ENCODE measurements around the gene GPBAR1.

The GPBAR1 gene

DNA sequence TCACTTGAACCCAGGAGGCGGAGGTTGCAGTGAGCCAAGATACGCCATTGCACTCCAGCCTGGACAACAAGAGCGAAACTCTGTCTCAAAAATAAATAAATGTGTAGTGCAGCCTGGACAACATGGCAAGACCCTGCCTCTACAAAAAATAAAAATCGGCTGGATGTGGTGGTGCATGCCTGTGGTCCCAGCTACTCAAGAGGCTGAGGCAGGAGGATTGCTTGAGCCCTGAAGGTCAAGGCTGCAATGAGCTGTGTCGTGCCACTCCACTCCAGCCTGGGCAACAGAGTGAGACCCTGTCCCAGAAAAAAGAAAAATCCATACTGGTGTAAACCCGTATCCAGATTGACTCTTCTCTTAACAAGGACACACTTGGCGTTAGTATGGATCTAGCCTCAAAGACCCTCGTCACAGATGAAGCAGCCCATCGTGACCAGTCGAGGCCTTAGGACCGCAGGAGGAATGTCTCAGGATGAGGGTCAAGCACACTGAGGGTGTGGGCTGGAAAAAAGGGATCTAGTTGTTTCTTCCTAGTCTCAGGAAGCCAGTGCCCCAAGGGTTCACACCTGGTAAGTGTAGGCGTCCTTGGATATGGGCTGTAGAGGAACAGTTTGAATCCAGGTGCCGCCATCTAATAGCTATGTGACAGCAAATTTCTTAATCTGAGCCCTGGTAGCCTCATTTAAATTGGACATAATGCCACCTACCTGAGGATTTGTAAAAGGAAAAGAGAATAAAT is 4.0 kb upstream of the GPBAR1 start:
- peaks cover 25% of the 10 kb centered on the region for H3K4me1 Mint-ChIP-seq
- H3K27ac Mint-ChIP-seq: peak overlapping the region; percentile 88
- DNase-seq (ENCODE audit: low spot score in 2 of 2) (no peak), ATAC-seq (ENCODE audit: low read depth) (no peak)
- no peak overlapping the region for H3K4me3 Mint-ChIP-seq
- H3K9me3 Mint-ChIP-seq: no peaks in the 10 kb centered on the region
- H3K27me3 Mint-ChIP-seq: no peaks in the 10 kb centered on the region
- H3K36me3 Mint-ChIP-seq: peaks cover 15% of the 10 kb centered on the region

DNA sequence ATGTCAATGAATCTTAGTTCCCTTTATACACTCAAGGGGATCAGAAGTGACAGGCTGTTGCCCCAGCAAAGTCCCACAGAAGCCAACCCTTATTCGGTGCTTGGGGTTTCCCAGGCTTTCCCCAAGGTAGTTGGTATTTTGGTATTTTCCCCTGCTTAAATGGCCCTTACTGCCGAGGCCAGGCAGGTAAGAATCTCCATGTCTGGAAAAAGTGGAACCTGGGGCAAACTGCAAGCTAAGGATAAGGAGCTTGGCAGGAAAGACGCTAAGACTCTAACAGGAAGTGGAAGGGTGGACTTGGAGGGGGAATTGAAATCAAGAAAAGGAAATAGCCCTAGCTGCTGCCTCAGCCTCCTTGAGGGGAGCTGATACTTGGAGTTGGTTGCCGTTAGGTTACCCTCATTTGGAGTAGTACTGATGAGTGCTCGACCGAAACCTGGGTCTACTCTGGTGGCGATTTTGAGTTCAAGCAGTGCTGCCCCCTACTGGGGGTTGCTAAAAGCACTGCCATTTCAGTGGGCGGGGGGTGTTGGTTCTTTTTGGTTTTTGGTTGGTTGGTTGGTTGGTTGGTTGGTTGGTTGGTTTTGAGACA is 3.3 kb upstream of the GPBAR1 start:
- H3K27me3 Mint-ChIP-seq: no peaks in the 10 kb centered on the region
- H3K36me3 Mint-ChIP-seq: peaks cover 12% of the 10 kb centered on the region
- DNase-seq (ENCODE audit: low spot score in 2 of 2) (peak; percentile 75 to 85), ATAC-seq (ENCODE audit: low read depth) (peak; percentile 90)
- H3K4me1 Mint-ChIP-seq: peaks cover 27% of the 10 kb centered on the region
- H3K27ac Mint-ChIP-seq: peak overlapping the region; percentile 88
- H3K9me3 Mint-ChIP-seq: no peaks in the 10 kb centered on the region
- H3K4me3 Mint-ChIP-seq: peak overlapping the region; percentile 47

DNA sequence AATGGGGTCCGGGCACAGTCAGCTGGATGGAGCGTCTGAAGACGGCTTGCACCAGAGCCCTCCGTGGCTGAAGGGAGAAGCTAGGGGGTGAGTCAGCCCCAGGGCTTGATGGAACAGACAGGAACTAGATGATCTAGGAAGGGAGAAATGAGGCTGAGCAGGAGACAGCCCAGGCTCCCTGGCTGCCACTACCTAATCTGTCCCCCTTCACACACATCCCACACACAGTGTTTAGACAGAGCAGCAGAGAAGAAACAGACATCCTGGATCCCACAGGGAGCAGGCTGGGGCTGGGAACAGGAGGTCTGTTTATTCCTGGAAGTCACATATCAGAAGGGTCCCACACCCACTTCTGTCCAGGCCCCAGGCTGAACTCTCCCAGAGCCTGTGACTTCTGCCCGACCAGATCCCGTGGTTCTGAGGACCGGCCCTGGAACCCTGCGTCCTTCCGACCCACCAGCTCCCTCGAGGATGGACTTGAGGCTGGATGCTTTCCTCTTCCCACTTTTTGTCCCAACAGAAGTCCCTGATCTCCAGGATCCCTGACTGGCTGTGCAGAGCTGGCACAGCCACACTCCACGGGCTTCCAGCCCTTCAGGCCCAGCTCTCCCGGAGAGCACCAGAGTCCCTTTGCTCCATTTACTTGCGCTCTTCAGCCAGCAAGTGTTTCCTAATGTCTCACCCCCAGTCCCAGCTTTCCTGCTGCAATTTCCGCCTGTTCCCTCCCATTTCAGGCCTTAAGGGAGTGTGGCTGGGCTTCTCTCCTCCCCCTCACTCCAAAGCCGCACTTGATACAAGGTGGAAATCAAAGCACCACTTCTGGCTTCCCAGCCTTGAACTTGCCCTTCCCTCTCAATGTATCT is 1.5 kb upstream of the GPBAR1 start:
- DNase-seq (ENCODE audit: low spot score in 2 of 2): no peak
- H3K4me3 Mint-ChIP-seq: peak overlapping the region; percentile 34
- H3K27ac Mint-ChIP-seq: peak overlapping the region; percentile 76

DNA sequence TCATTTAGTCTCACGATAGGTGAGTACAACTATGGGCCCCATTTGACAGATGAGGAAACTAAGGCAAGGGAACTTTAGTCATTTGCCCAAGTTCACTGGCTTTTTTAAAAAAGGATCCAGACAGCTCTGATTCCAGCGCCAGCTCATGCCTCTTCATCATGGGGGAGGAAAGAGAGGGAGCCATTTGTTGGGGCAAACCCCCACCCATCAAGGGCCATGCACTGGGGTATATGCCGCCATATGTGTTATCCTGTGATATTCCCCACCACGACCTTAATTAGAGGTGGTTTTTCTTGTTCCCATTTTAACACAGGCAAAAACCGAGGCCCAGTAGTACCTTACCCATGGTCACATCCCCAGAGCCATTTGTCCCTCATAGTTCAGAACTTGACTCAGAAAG is 649 bp upstream of the GPBAR1 start:
- Mint-ChIP-seq H3K4me3 (no peak overlapping the region), H3K27ac (no peak overlapping the region), H3K27me3 (no peaks in the 10 kb centered on the region), H3K36me3 (peaks cover 5% of the 10 kb centered on the region), H3K4me1 (peaks cover 32% of the 10 kb centered on the region), H3K9me3 (no peaks in the 10 kb centered on the region)
- DNase-seq (ENCODE audit: low spot score in 2 of 2): no peak
- no peak for ATAC-seq (ENCODE audit: low read depth)

More for the DNA sequence above, 1.5 kb upstream of the GPBAR1 start:
- Mint-ChIP-seq H3K4me1 (peaks cover 32% of the 10 kb centered on the region), H3K36me3 (peaks cover 9% of the 10 kb centered on the region), H3K27me3 (no peaks in the 10 kb centered on the region), H3K9me3 (no peaks in the 10 kb centered on the region)
- ATAC-seq (ENCODE audit: low read depth): no peak

DNA sequence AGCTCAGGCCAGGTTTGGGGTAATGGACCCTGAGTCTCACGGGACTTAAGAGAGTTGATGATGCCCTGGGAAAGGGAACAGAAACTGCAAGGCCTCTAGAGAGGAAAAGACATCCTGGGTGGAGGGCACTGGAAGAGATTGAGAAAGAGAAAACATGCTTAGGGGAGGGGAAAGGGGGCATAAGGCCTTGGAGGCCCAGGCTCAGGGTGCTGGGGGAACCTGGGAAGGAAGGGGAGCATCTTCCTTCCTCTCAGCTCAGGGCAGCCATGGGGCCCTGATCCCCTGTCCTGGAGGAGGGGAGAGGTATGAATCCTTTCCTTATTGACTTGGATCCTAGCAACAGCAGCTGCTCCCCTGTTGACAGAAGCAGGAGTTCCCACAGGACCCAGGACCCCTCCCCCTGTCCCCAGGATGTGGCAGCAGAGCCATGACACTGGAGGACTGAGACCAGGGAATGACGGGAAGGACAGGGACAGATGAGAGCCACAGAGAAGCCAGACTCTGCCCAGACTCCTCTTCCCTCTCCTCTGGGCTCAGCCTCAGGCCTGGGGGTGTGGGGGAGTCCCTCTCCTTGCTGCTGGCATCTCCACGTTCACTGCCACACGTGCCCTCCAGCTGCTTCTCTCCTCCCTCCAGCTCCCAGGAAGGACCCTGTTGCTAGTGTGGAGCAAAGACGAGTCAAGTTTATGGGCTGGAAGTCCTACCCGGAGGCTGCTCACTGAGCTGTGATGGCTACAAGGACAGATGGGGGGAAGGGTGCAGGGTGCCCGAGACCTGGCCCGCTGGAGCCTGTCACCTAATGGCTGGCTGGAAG is 815 bp downstream of the GPBAR1 start:
- no peak for ATAC-seq (ENCODE audit: low read depth)
- peaks cover 35% of the 10 kb centered on the region for H3K4me1 Mint-ChIP-seq

DNA sequence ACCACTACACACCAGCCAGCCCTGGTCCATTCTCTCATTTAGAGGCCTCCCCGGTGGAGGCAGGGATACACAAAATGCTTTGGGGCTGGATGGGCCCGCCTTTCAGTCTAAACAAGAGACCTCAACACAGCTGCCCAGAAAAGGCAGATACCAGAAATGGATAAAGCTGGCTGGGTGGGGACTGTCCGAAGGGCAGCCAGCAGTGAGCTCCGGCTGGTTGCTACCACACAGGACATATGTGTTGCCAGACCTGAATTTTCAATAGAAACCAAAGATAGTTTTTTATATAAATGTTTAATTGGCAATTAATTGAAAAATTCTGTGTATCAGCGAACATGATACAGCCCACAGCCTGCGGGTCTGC is 1.4 kb downstream of the GPBAR1 start:
- Mint-ChIP-seq H3K4me1 (peaks cover 37% of the 10 kb centered on the region), H3K9me3 (no peaks in the 10 kb centered on the region), H3K27me3 (no peaks in the 10 kb centered on the region), H3K36me3 (peaks cover 13% of the 10 kb centered on the region), H3K4me3 (no peak overlapping the region), H3K27ac (peak overlapping the region; percentile 71)
- DNase-seq (ENCODE audit: low spot score in 2 of 2) (no peak), ATAC-seq (ENCODE audit: low read depth) (no peak)

More for the DNA sequence above, 815 bp downstream of the GPBAR1 start:
- H3K9me3 Mint-ChIP-seq: no peaks in the 10 kb centered on the region
- H3K36me3 Mint-ChIP-seq: peaks cover 10% of the 10 kb centered on the region
- no peaks in the 10 kb centered on the region for H3K27me3 Mint-ChIP-seq
- H3K27ac Mint-ChIP-seq: peak overlapping the region; percentile 71
- DNase-seq (ENCODE audit: low spot score in 2 of 2): no peak
- peak overlapping the region; percentile 57 for H3K4me3 Mint-ChIP-seq

DNA sequence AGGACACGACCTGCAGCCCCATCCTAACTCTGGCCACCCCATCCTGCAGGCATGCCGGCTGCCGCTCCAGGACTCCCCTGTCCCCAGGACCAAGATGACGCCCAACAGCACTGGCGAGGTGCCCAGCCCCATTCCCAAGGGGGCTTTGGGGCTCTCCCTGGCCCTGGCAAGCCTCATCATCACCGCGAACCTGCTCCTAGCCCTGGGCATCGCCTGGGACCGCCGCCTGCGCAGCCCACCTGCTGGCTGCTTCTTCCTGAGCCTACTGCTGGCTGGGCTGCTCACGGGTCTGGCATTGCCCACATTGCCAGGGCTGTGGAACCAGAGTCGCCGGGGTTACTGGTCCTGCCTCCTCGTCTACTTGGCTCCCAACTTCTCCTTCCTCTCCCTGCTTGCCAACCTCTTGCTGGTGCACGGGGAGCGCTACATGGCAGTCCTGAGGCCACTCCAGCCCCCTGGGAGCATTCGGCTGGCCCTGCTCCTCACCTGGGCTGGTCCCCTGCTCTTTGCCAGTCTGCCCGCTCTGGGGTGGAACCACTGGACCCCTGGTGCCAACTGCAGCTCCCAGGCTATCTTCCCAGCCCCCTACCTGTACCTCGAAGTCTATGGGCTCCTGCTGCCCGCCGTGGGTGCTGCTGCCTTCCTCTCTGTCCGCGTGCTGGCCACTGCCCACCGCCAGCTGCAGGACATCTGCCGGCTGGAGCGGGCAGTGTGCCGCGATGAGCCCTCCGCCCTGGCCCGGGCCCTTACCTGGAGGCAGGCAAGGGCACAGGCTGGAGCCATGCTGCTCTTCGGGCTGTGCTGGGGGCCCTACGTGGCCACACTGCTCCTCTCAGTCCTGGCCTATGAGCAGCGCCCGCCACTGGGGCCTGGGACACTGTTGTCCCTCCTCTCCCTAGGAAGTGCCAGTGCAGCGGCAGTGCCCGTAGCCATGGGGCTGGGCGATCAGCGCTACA is 2.1 kb downstream of the GPBAR1 start:
- Mint-ChIP-seq H3K4me1 (peaks cover 33% of the 10 kb centered on the region), H3K4me3 (no peak overlapping the region), H3K9me3 (no peaks in the 10 kb centered on the region), H3K36me3 (peaks cover 17% of the 10 kb centered on the region), H3K27me3 (no peaks in the 10 kb centered on the region), H3K27ac (no peak overlapping the region)
- ATAC-seq (ENCODE audit: low read depth) (no peak), DNase-seq (ENCODE audit: low spot score in 2 of 2) (no peak)

DNA sequence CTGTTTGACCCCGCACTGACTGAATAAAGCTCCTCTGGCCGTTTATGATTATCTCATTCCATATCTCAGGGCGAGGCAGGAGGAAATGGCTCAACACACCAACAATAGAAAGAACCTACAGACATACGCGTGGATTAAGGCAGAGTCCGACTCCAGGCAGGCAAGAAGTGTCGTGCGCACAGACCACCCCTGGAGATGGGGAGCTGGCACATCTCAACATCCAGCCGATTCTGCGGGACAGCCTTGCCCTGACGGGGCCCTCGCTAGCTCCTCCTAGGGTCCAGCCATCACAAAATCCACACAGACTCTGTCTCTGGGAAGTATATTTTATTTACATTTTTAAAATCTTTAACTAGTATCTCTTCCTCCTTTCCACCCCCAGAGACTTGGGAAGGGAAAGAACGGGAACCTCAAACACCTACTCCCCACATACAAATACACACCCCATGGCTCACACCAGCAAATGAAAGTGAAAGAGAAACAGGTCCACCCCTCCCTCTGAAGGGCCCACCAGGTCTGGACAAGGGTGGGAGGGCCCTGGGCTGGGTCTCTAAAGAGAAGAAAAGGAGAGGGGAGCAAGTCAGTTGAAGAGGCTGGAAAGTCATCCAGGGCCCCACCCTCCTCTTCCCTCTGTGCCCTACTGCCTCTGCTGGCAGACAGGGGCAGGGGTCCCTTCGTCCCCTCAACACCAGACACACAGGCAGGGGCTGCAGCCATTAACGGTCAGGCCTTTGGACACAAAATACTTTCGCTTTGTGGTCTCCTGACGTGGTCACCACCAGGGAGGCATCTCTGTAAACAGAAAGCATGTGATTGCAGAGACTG is 3.2 kb downstream of the GPBAR1 start:
- H3K27ac Mint-ChIP-seq: no peak overlapping the region

DNA sequence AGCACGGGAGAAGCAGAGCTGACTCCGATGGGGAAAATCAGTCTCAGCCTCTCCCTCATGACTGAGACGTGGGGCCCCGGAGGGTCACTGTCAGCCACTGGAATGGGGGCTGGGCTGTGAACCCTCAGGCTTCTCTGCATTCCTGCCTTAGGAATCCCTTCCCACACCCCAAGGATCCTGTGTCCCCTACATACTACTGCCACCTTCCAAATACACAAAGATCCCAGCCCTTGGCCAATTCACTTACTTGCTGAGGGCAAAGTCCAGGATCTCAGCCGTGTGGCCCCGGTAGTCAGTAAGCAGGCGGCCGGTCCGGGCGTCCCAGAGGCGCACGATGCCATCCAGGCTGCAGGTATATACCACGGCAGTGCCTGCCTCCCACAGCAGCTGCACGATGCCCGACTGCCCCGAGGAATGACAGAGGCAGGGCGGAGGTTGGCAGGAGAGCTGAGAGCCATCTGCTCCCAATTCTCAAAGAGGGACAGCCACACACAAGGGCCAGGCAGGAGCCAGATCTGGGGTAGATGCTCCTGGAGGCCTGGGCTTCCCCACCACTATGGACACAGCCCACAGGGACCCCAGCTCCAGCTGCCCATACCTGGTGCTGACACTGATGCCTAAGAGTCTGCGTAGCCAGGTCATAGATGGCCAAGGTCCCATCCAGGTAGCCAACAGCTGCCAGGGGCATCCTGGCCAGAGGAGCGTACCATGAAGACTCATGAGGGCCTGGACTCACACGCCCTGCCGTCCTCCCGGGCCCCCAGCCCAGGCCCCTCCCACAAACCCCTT is 4.2 kb downstream of the GPBAR1 start:
- ATAC-seq (ENCODE audit: low read depth) (no peak), DNase-seq (ENCODE audit: low spot score in 2 of 2) (no peak)
- Mint-ChIP-seq H3K4me3 (no peak overlapping the region), H3K9me3 (no peaks in the 10 kb centered on the region), H3K36me3 (peaks cover 19% of the 10 kb centered on the region), H3K4me1 (peaks cover 27% of the 10 kb centered on the region), H3K27me3 (no peaks in the 10 kb centered on the region), H3K27ac (no peak overlapping the region)

More for the DNA sequence above, 3.2 kb downstream of the GPBAR1 start:
- Mint-ChIP-seq H3K4me3 (no peak overlapping the region), H3K27me3 (no peaks in the 10 kb centered on the region), H3K9me3 (no peaks in the 10 kb centered on the region), H3K4me1 (peaks cover 29% of the 10 kb centered on the region), H3K36me3 (peaks cover 17% of the 10 kb centered on the region)
- no peak for DNase-seq (ENCODE audit: low spot score in 2 of 2)
- peak; percentile 42 for ATAC-seq (ENCODE audit: low read depth)

DNA sequence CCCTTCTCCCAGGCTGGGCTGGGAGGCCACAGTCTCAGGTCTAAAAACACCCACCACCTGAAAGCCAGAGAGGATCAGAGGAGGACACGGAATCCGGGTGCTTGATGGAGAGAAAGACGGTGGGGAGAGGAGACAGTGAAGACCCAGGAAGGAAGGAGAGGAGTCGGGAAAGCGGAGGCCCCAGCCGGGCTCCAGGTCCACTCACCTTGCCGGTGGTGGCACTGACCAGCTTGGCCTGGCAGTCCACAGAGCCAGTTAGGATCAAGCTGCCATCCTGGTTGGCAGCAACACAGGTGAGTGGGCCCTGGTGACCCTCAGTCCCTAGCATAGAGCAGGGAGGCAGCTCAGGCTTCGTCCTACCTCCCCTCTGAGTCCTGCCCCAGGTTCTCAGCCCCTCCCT is 4.8 kb downstream of the GPBAR1 start:
- ATAC-seq (ENCODE audit: low read depth) (no peak), DNase-seq (ENCODE audit: low spot score in 2 of 2) (no peak)
- Mint-ChIP-seq H3K4me1 (peaks cover 25% of the 10 kb centered on the region), H3K27ac (peak overlapping the region; percentile 4), H3K4me3 (no peak overlapping the region), H3K27me3 (no peaks in the 10 kb centered on the region), H3K9me3 (no peaks in the 10 kb centered on the region), H3K36me3 (peaks cover 19% of the 10 kb centered on the region)

DNA sequence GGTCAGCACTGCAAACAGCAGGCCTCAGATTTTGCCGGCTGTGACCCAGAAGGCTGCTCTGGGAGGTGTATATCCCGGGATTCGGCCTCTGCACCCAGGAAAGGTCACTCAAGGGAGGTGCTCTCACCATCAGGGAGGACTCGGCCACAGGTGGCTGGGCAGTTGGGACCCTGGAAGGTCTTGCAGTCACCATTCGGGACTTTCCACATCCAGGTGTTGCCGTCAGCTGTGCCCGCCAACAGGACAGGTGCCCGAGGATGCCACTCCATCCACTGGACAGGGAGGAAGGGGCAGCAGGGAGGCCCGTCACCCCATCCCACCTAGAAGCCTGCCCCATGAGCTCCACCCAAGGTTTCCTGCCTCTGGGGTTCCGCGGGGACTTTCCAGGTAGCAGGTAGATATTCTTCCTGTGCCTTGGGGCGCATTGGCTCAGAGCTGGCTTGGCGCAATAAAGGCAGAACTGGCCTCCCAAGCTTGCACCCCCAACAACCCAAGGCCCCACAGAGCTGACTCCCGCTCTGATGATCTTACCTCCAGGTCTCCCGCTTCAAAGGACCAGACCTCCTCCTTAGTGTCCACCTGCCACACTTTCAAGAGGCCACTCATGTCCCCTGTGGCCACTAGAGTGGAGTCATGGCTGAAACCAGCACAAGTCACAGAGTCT is 5.6 kb downstream of the GPBAR1 start:
- Mint-ChIP-seq H3K27me3 (no peaks in the 10 kb centered on the region), H3K27ac (no peak overlapping the region), H3K4me1 (peaks cover 28% of the 10 kb centered on the region), H3K36me3 (peaks cover 19% of the 10 kb centered on the region), H3K4me3 (no peak overlapping the region), H3K9me3 (no peaks in the 10 kb centered on the region)
- no peak for ATAC-seq (ENCODE audit: low read depth)
- no peak for DNase-seq (ENCODE audit: low spot score in 2 of 2)
